Measurements from ENCODE around the gene BRIP1.
"Not testable (repeated sequence)": the region's sequence is repeated elsewhere in the genome, so short reads cannot be mapped to it uniquely, and the experiment has no call there.

BRIP1 gene

GRCh38 chr17:61774724-61775123 is 88.6 kb downstream of the BRIP1 start:
- H3K27ac ChIP-seq: no peak overlapping the region
- TF ChIP-seq, protein P1, sequence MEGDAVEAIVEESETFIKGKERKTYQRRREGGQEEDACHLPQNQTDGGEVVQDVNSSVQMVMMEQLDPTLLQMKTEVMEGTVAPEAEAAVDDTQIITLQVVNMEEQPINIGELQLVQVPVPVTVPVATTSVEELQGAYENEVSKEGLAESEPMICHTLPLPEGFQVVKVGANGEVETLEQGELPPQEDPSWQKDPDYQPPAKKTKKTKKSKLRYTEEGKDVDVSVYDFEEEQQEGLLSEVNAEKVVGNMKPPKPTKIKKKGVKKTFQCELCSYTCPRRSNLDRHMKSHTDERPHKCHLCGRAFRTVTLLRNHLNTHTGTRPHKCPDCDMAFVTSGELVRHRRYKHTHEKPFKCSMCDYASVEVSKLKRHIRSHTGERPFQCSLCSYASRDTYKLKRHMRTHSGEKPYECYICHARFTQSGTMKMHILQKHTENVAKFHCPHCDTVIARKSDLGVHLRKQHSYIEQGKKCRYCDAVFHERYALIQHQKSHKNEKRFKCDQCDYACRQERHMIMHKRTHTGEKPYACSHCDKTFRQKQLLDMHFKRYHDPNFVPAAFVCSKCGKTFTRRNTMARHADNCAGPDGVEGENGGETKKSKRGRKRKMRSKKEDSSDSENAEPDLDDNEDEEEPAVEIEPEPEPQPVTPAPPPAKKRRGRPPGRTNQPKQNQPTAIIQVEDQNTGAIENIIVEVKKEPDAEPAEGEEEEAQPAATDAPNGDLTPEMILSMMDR (IDR thresholded peaks at IDR 0.05): no peak
- no peak for TF ChIP-seq ZFX (IDR thresholded peaks at IDR 0.05; ENCODE audit: borderline replicate concordance)

DNA sequence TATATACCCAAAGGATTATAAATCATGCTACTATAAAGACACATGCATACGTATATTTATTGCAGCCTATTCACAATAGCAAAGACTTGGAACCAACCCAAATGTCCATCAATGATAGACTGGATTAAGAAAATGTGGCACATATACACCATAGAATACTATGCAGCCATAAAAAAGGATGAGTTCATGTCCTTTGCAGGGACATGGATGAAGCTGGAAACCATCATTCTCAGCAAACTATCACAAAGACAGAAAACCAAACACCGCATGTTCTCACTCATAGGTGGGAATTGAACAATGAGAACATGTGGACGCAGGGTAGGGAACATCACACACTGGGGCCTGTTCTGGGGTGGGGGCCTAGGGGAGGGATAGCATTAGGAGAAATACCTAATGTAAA is 89.2 kb downstream of the BRIP1 start:
- not testable (repeated sequence) for H3K27ac ChIP-seq

GRCh38 chr17:61770752-61771533 is 92.4 kb downstream of the BRIP1 start:
- H3K27ac ChIP-seq: no peak overlapping the region
- TF ChIP-seq, protein P1 (IDR thresholded peaks at IDR 0.05): no peak
- TF ChIP-seq ZFX (IDR thresholded peaks at IDR 0.05; ENCODE audit: borderline replicate concordance): no peak

GRCh38 chr17:61770043-61770442 is 93.3 kb downstream of the BRIP1 start:
- TF ChIP-seq, protein P1 (IDR thresholded peaks at IDR 0.05): no peak
- TF ChIP-seq ZFX (IDR thresholded peaks at IDR 0.05; ENCODE audit: borderline replicate concordance): no peak
- no peak overlapping the region for H3K27ac ChIP-seq

GRCh38 chr17:61768405-61768804 is 94.9 kb downstream of the BRIP1 start:
- no peak for TF ChIP-seq ZFX (IDR thresholded peaks at IDR 0.05; ENCODE audit: borderline replicate concordance)
- TF ChIP-seq, protein P1 (IDR thresholded peaks at IDR 0.05): no peak
- no peak overlapping the region for H3K27ac ChIP-seq

- no peak for TF ChIP-seq ZFX (IDR thresholded peaks at IDR 0.05; ENCODE audit: borderline replicate concordance)
- TF ChIP-seq, protein P1 (IDR thresholded peaks at IDR 0.05): no peak
- H3K27ac ChIP-seq: no peak overlapping the region
Observed at GRCh38 chr17:61766520-61766919, 96.8 kb downstream of the BRIP1 start.

- no peak for TF ChIP-seq ZFX (IDR thresholded peaks at IDR 0.05; ENCODE audit: borderline replicate concordance)
- TF ChIP-seq, protein P1 (IDR thresholded peaks at IDR 0.05): no peak
- no peak overlapping the region for H3K27ac ChIP-seq
Observed at GRCh38 chr17:61764846-61765245, 98.5 kb downstream of the BRIP1 start.

GRCh38 chr17:61761827-61762226 is 101.5 kb downstream of the BRIP1 start:
- no peak for TF ChIP-seq ZFX (IDR thresholded peaks at IDR 0.05; ENCODE audit: borderline replicate concordance)
- TF ChIP-seq, protein P1 (IDR thresholded peaks at IDR 0.05): no peak

More at GRCh38 chr17:61761827-61762226, 101.5 kb downstream of the BRIP1 start:
- no peak overlapping the region for H3K27ac ChIP-seq
